GM21717 (cell line): ENCODE results near the gene TOR3A.
"Not testable (repeated sequence)": the region's sequence is repeated elsewhere in the genome, so short reads cannot be mapped to it uniquely, and the experiment has no call there.

ENCODE experiments used
- ATAC-seq: cut with Tn5 transposase; IDR thresholded peaks from one replicate; pipeline ENCODE4 v1.9.1; 2021; ENCODE audit warnings: mild to moderate bottlenecking, moderate library complexity; ENCODE audit not compliant: unreplicated experiment

Gene TOR3A

DNA sequence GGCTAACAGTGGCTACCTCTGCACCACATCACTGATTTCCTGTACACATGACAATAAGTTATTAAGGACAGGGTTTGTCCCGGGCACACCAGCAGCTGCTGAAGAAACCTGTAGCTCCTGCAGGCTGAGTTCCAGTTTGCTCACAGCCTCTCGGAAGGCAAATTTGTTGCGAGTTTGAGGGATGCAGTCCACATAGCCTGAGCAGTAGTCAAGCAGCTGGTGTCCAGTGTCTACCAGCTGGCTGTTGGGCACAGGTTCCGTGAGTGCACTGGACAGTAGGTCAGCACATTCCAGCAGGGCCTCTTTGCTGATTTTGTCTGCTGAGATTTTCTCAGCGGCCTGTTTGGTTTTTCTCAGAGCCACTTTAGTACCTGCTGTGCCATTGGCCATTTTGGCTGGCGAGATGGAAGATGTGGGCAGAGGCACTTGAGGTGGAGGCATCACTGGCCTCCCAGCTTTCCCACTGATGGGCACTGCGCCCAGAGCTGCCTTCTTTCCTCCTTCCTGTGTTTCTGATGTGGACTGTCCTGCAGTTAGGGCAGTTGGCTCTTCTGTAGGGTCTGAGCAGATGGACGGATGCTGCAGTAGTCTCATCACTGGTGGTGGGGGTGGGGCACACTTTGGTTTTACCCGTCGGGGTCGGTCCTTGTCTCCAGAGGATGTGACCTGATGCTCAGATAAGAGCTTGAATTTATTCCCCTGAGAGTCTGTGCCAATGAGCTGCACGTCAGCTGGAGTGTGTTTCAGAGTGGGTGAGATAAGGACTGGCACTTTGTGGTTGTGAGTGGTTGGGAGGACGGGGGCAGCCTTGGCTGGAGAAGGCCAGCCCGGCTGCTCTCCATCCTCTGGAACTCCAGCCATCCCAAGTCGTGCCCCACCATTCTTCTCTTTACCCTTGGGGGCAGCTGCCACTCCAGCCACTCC is 26.1 kb downstream of the TOR3A start:
- ATAC-seq, result no peak

- ATAC-seq, result no peak
These were observed 26.8 kb downstream of the TOR3A start for GRCh38 chr1:179108644-179109043.

- ATAC-seq, result no peak
These were observed 33.3 kb downstream of the TOR3A start for GRCh38 chr1:179115181-179115580.

DNA sequence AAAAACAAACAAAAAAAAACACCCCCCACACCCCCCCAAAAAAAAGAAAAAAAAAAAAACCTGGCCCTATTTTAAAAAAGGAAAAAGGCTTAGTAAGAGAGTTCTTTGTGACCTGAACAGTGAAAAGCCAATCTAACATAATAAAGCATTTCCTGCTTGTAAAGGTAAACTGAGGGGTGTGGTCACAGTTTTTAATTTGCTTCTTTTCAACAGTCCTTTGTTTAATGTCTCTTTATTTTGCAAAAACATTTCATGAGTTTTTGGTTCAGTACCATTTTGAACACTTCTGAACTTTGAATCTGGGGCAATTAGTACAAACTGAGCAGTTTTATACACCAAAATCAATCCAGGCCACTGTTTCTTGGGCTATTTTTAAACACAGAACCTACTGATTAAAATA is 37.6 kb downstream of the TOR3A start:
- ATAC-seq, result no peak

DNA sequence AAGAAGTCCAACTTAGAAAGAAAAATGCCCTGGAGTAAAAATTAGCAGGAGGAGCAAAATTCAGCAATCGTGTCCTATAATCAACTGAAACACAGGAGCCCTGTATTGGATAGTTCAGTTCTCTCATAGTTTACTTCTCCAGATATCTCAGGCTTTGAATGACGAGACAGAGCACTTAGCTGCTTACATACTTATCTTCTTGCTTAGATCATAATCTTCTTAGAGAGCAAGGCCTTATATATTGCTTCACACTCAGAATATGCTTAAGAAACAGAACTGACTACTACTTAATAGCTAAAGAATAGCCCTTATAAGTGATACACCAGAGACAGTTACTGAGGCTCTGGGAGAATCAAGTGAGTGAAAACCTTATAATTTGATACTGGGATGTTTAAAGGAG is 38.9 kb downstream of the TOR3A start:
- no peak for ATAC-seq

DNA sequence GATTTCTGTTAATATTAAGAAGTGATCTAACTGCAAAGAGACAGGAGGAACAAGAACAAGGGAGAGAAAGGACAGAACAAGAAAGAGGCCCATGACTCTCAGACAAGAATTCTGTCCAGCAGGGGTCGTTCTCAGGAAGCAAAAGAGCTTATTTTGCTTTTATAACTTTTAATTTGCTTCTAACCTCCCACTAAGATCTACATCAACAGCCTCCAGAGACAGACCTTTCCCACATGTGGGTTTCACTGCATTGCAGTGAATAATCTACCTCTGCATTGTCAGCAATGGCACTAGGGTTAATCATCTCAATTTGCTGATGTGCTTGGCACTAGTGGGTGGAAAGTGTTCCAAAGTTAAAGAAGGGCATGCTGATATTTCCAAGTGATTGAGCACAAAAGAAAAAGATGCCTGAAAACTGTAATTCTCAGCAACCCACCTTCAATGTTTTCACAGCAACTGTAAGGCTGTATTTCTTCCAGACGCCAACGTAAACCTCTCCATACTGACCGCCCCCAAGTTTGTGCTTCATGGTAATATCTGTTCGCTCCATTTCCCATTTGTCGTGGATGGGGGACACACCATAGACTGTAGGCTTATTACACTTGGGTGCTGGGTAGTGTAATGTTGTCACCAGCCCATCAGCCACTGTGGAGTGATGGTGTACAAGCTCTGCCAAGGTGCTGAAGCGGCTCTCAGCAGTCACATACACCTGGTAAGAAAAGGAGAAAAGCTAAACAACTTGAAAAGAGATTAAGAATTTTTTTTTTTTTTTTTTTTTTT is 39.5 kb downstream of the TOR3A start:
- ATAC-seq, result no peak

DNA sequence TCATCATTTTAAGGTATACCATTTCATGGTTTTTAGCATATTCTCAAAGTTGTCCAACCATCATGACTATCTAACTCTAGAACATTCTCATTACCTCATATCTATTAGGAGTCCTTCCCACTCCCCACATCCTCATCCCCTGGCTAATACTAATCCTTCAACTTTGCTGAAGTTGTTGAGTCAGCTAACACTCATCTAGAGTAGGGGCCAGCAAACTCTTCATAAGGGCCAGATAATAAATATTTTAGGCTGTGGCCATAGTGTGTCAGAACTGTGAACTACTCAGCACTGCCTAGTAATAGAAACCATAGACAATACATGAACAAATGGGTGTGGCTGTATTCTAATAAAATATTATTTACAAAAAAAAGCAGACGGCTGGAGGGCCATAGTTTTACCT is 43.0 kb downstream of the TOR3A start:
- ATAC-seq, result no peak

DNA sequence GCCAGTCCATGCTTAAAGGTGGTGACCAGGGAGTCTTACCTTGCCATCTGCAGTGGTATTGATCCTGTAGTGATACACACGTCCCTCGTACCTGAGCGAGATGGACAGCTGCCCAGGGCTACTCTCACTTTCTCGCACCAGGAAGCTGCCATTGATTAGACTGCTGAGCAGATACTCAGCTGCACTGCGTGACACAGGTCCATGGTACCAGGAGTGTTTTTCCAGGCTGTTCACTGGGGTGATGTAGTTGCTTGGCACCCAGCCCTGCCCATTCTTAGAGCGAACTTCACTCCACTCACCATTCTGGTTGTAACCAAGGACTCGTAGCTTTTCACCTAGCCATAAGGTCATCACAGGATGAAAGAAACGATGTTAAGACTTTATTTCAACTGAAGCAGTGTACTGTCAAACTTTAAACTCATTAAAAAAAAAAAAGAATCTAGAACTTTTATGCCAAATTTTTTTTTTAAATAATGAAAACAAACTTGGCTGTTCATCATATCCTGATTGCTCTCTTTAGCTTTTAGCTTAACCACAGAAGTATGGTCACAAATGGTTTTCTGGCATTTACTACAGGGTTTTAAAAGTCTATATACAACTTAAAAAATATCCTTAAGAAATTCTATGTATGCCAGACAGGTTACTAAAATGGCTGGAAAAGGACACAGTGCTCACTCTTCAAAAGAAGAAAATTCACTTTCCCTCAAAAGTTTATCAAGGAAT is 44.6 kb downstream of the TOR3A start:
- ATAC-seq, result no peak

DNA sequence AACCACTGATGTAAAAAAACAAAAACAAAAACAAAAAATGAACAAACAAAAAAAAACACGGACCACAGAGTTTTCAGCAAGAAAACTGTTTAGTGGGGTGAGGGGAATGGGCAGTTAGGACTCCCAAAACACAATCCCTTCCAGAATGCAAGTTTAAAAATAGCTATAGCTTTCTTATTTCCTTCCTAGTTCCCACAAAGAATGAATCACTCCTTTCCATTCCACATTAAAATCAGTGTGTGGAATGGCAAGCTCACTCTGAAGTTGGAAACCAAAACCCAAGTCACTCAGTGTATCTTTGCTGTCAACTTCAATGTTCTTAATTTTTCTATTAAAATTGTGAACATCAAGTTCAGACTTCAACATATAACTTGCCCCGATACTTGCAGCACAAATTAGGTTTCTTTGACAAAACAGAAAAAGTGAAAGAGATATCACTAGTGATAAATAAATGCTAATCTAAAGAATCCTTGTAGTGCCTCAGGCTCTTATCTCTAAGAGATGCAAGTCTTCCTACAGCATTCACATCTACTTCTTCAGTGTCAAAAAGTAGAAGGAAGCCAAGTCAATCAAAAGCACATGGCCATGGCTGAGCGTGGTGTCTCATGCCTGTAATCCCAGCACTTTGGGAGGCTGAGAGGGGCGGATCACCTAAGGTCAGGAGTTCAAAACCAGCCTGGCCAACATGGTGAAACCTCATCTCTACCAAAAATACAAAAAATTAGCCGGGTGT is 45.5 kb downstream of the TOR3A start:
- ATAC-seq, result no peak

DNA sequence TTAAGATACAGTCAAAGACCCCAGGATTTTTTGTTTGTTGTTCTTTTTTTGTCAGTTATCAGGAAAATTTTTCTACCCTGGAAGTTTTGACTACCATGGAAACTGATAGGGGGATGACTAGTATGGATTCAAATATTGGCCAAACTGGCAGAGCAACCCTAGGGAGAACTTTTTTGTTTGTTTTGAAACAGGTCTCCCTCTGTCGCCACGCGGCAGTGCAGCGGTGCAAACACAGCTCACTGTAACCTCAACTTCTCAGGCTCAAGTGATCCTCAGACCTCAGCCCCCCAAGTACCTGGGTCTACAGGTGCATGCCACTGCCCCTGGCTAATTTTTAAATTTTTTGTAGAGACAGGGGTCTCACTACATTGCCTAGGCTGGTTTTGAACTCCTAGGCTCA is 46.6 kb downstream of the TOR3A start:
- ATAC-seq, result no peak

DNA sequence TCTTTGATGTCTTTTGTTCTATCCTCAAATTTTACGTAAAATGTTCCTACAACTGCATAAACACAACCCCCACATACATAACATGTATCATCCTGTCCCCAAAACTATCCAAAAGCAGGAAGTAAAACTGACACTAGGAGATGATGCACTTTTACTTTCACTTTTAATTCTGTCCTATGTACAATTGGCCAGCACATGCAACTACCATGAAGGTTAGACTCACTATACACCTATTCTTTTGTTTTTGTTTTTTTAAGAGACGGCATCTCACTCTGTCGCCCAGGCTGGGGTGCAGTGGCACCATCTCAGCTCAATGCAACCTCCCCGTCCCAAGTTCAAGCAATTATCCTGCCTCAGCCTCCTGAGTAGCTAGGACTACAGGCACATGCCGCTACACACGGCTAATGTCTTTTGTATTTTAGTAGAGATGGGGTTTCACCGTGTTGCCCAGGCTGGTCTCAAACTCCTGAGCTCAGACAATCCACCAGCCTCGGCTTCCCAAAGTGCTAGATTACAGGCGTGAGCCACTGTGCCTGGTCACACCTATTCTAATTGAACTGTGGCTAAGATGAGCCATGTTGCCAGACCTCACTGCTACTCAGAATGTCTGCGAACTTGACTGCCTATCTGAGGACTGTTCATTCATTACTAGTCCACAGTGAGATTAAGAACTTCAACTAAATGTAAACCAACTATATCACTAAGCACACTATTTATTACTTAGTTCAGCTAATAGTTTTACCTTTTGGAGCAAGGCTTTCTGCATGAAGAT is 48.0 kb downstream of the TOR3A start:
- peak; percentile 99 for ATAC-seq

DNA sequence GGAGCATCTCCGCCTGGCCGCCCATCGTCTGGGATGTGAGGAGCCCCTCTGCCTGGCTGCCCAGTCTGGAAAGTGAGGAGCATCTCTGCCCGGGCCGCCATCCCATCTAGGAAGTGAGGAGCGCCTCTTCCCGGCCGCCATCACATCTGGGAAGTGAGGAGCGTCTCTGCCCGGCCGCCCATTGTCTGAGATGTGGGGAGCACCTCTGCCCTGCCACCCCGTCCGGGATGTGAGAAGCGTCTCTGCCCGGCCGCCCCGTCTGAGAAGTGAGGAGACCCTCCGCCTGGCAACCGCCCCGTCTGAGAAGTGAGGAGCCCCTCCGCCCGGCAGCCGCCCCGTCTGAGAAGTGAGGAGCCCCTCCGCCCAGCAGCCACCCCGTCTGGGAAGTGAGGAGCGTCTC is 53.3 kb downstream of the TOR3A start:
- ATAC-seq, result not testable (repeated sequence)

DNA sequence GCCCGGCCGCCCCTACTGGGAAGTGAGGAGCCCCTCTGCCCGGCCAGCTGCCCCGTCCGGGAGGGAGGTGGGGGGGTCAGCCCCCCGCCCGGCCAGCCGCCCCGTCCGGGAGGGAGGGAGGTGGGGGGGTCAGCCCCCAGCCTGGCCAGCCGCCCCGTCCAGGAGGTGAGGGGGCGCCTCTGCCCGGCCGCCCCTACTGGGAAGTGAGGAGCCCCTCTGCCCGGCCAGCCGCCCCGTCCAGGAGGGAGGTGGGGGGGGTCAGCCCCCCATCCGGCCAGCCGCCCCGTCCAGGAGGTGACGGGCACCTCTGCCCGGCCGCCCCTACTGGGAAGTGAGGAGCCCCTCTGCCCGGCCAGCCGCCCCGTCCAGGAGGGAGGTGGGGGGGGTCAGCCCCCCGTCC is 53.8 kb downstream of the TOR3A start:
- not testable (repeated sequence) for ATAC-seq

GRCh38 chr1:179137617-179138255 is 55.9 kb downstream of the TOR3A start:
- no peak for ATAC-seq

- not testable (repeated sequence) for ATAC-seq
These were observed 56.9 kb downstream of the TOR3A start for GRCh38 chr1:179138755-179139154.

GRCh38 chr1:179141592-179142251 is 59.9 kb downstream of the TOR3A start:
- no peak for ATAC-seq

DNA sequence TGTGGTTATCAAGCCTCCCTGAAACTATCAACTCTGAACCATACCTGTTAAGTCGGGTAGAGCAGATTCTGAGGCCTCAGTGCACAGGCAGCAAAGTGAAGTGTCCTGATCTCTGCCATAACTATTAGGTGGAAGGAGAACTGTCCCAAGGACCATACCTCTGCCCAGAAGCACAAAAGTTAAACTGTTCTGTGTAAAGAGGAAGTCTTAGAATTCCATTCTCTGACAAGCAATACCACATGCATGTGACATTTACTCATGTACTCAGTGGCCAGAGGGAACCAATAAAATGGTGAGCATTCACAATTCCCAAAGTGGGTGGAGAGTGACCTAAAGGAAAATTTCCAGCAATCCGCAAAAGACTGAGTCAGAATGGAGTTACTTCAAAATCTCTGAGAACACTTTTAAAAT is 61.0 kb downstream of the TOR3A start:
- no peak for ATAC-seq

DNA sequence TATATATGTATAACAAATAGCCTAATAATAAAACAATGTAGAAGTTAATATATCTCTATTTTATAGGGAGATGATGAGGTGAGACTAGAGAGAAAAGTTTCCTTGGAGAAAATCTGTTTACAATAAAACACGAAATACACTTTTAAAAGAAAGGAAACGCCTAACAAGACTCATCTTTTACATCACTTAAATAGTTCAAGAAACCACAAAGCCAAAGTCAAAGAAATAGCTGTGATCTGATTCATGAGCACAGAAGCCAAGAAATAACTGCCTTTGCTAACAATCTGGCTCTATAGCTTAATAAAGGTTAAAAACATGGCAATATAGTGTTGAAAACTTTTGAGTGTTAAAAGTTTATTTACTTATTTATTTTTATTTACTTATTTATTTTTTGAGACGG is 61.5 kb downstream of the TOR3A start:
- no peak for ATAC-seq

- no peak for ATAC-seq
These were observed 62.8 kb downstream of the TOR3A start for GRCh38 chr1:179144626-179145025.
